Muscle of back (tissue), 11 donors: ENCODE data around the gene ETV5. TPM values are rescaled to one million over a fixed set of nuclear protein-coding genes. Genes with fewer than 3 reads are reported as not detected.

Experiments used
- DNase-seq, 3 donors: peaks; one replicate each; pipeline versions ENCODE4 v3.0.0 to v3.0.0-alpha.2; 2013
- polyA plus RNA-seq, 10 donors: library from polyadenylated mRNA; unstranded; fragments of 120-200 nt; gene quantifications; one replicate each; pipeline ENCODE4 v1.2.1, GENCODE V29; 2013; ENCODE audit not compliant: insufficient read length in 10 of 10

ETV5 gene
- polyA plus RNA-seq, 10 donors = 20.9 to 33.4 (median 29.9) TPM

- DNase-seq = peak in 1 of 3 donors; percentile 55
Measured at GRCh38 chr3:186070550-186070949, 38.3 kb downstream of the ETV5 start.

- DNase-seq = no peak
Measured at GRCh38 chr3:186070133-186070532, 38.8 kb downstream of the ETV5 start.

GRCh38 chr3:186069199-186069598 is 39.7 kb downstream of the ETV5 start:
- DNase-seq = no peak

GRCh38 chr3:186068243-186068552 is 40.7 kb downstream of the ETV5 start:
- DNase-seq = no peak

GRCh38 chr3:186067360-186068242 is 41.3 kb downstream of the ETV5 start:
- DNase-seq = no peak

- DNase-seq = no peak
Measured at GRCh38 chr3:186060222-186060621, 48.7 kb downstream of the ETV5 start.

GRCh38 chr3:186059192-186059591 is 49.7 kb downstream of the ETV5 start:
- DNase-seq = no peak

- no peak for DNase-seq
Measured at GRCh38 chr3:186058225-186058624, 50.7 kb downstream of the ETV5 start.

GRCh38 chr3:186057594-186057993 is 51.3 kb downstream of the ETV5 start:
- DNase-seq = peak in 1 of 3 donors; percentile 71

GRCh38 chr3:186054792-186055352 is 54.0 kb downstream of the ETV5 start:
- no peak for DNase-seq

- peak in 2 of 3 donors; percentile 50 to 52 for DNase-seq
Measured at GRCh38 chr3:186053954-186054791, 54.7 kb downstream of the ETV5 start.

GRCh38 chr3:186052096-186052840 is 56.6 kb downstream of the ETV5 start:
- DNase-seq = no peak

GRCh38 chr3:186049001-186049400 is 59.9 kb downstream of the ETV5 start:
- DNase-seq = no peak

- no peak for DNase-seq
Measured at GRCh38 chr3:186048119-186048518, 60.8 kb downstream of the ETV5 start.

- no peak for DNase-seq
Measured at GRCh38 chr3:186046838-186047237, 62.1 kb downstream of the ETV5 start.

GRCh38 chr3:186044968-186045367 is 63.9 kb downstream of the ETV5 start:
- peak in 2 of 3 donors; percentile 15 to 62 for DNase-seq

GRCh38 chr3:186044427-186044826 is 64.5 kb downstream of the ETV5 start:
- no peak for DNase-seq

- no peak for DNase-seq
Measured at GRCh38 chr3:186042521-186043202, 66.2 kb downstream of the ETV5 start.

- DNase-seq = no peak
Measured at GRCh38 chr3:186042036-186042435, 66.9 kb downstream of the ETV5 start.

GRCh38 chr3:186038360-186038759 is 70.5 kb downstream of the ETV5 start:
- DNase-seq = no peak

GRCh38 chr3:186035277-186035676 is 73.6 kb downstream of the ETV5 start:
- DNase-seq = no peak
